C4-2B (cell line): ENCODE data around the gene PTCHD4.

ENCODE experiments used
- CTCF ChIP-seq: fragments of 450-650 bp; conservative IDR thresholded peaks from 2 replicates; pipeline ENCODE4 v1.5.1; 2017; ENCODE audit warnings: mild to moderate bottlenecking
- ZFX ChIP-seq: fragments of 450-650 bp; IDR thresholded peaks from 2 replicates; pipeline ENCODE4 v1.6.1; 2017

- TF ChIP-seq CTCF (no peak), ZFX (no peak)
Measured at GRCh38 chr6:48135323-48136084, 24.5 kb upstream of the PTCHD4 start.
